Effector memory CD8-positive, alpha-beta T cell (primary cell): ENCODE measurements around the gene NT5C3A.
A peak's percentile ranks its signal among the peaks of the same experiment; 100 is the strongest.

Experiments used
- ATAC-seq: fragments of 150-1000 bp; cut with Tn5 transposase; replicated peaks from 2 replicates; pipeline ENCODE4 v1.10.0; 2021; ENCODE audit warnings: mild to moderate bottlenecking, moderate library complexity
- DNase-seq, 3 experiments: peaks; one replicate each; pipeline ENCODE4 v3.0.0; 2021
- H3K27ac Mint-ChIP-seq, 2 donors: one replicate each; pipeline ENCODE4 v1.8.0; 2022; ENCODE audit warnings: mild to moderate bottlenecking in 2 of 2, mixed read lengths in 2 of 2, moderate library complexity in 2 of 2
- H3K27me3 Mint-ChIP-seq, 2 donors: one replicate each; pipeline ENCODE4 v1.8.0; 2022; ENCODE audit warnings: mixed read lengths in 2 of 2
- H3K36me3 Mint-ChIP-seq: one replicate; pipeline ENCODE4 v1.8.0; 2022; ENCODE audit warnings: mild to moderate bottlenecking, moderate library complexity, mixed read lengths; ENCODE audit not compliant: insufficient read depth
- H3K4me1 Mint-ChIP-seq, 2 donors: one replicate each; pipeline ENCODE4 v1.8.0; 2022; ENCODE audit warnings: low read depth in 2 of 2, mixed read lengths in 2 of 2
- H3K4me3 Mint-ChIP-seq, 2 donors: one replicate each; pipeline ENCODE4 v1.8.0; 2022; ENCODE audit warnings: mild to moderate bottlenecking in 2 of 2, mixed read lengths in 2 of 2, moderate library complexity in 2 of 2
- H3K9me3 Mint-ChIP-seq, 2 donors: one replicate each; pipeline ENCODE4 v1.8.0; 2022; ENCODE audit warnings: mixed read lengths in 2 of 2

Gene NT5C3A

GRCh38 chr7:33067921-33068320, 5.3 kb upstream of the NT5C3A start:
- H3K27ac Mint-ChIP-seq: no peak overlapping the region
- no peak for ATAC-seq

GRCh38 chr7:33066771-33067170, 4.2 kb upstream of the NT5C3A start:
- peaks cover 9% of the 10 kb centered on the region for H3K36me3 Mint-ChIP-seq
- H3K4me3 Mint-ChIP-seq: no peak overlapping the region
- DNase-seq (no peak), ATAC-seq (no peak)
- no peak overlapping the region for H3K27ac Mint-ChIP-seq
- peaks cover 10 to 24% of the 10 kb centered on the region in 2 donors for H3K27me3 Mint-ChIP-seq
- peaks cover 6% of the 10 kb centered on the region in 2 donors for H3K9me3 Mint-ChIP-seq
- peaks cover 5 to 8% of the 10 kb centered on the region in 2 donors for H3K4me1 Mint-ChIP-seq

More at GRCh38 chr7:33067921-33068320, 5.3 kb upstream of the NT5C3A start:
- Mint-ChIP-seq H3K4me3 (no peak overlapping the region), H3K9me3 (peaks cover 6% of the 10 kb centered on the region in 2 donors), H3K36me3 (peaks cover 5% of the 10 kb centered on the region), H3K27me3 (peaks cover 19 to 36% of the 10 kb centered on the region in 2 donors), H3K4me1 (peaks cover 5% of the 10 kb centered on the region in 2 donors)
- DNase-seq: no peak

- Mint-ChIP-seq H3K36me3 (peaks cover 11% of the 10 kb centered on the region), H3K27me3 (peaks cover 10 to 16% of the 10 kb centered on the region in 2 donors), H3K4me1 (peaks cover 5 to 13% of the 10 kb centered on the region in 2 donors), H3K27ac (peak overlapping the region in 1 of 2 donors; percentile 55), H3K9me3 (peaks cover 6% of the 10 kb centered on the region in 2 donors), H3K4me3 (no peak overlapping the region)
- DNase-seq (no peak), ATAC-seq (no peak)
Measured at GRCh38 chr7:33065981-33066380, 3.4 kb upstream of the NT5C3A start.

GRCh38 chr7:33062782-33063443, 337 bp upstream of the NT5C3A start:
- Mint-ChIP-seq H3K4me1 (peaks cover 20 to 35% of the 10 kb centered on the region in 2 donors), H3K27me3 (peaks cover 0 to 10% of the 10 kb centered on the region in 2 donors), H3K9me3 (peaks cover 4 to 6% of the 10 kb centered on the region in 2 donors), H3K36me3 (peaks cover 11% of the 10 kb centered on the region), H3K4me3 (peak overlapping the region; percentile 96 to 97), H3K27ac (peak overlapping the region; percentile 93)
- ATAC-seq (peak; percentile 86), DNase-seq (peak; percentile 85 to 90 (median 88))

GRCh38 chr7:33061282-33061937, 1.2 kb downstream of the NT5C3A start:
- no peak for ATAC-seq
- Mint-ChIP-seq H3K27ac (peak overlapping the region; percentile 93), H3K4me3 (peak overlapping the region; percentile 96 to 97), H3K36me3 (peaks cover 15% of the 10 kb centered on the region), H3K9me3 (peaks cover 3 to 6% of the 10 kb centered on the region in 2 donors), H3K27me3 (peaks cover 0 to 4% of the 10 kb centered on the region in 2 donors), H3K4me1 (peaks cover 20 to 45% of the 10 kb centered on the region in 2 donors)
- no peak for DNase-seq

GRCh38 chr7:33059635-33060034, 2.9 kb downstream of the NT5C3A start:
- Mint-ChIP-seq H3K9me3 (no peaks in the 10 kb centered on the region), H3K27ac (peak overlapping the region in 1 of 2 donors; percentile 65), H3K36me3 (peaks cover 15% of the 10 kb centered on the region), H3K4me1 (peaks cover 23 to 61% of the 10 kb centered on the region in 2 donors), H3K27me3 (no peaks in the 10 kb centered on the region), H3K4me3 (peak overlapping the region in 1 of 2 donors; percentile 41)
- no peak for DNase-seq
- no peak for ATAC-seq

- Mint-ChIP-seq H3K9me3 (no peaks in the 10 kb centered on the region), H3K27me3 (no peaks in the 10 kb centered on the region), H3K4me3 (peak overlapping the region in 1 of 2 donors; percentile 35), H3K27ac (peak overlapping the region; percentile 86 to 91), H3K36me3 (peaks cover 10% of the 10 kb centered on the region), H3K4me1 (peaks cover 28 to 64% of the 10 kb centered on the region in 2 donors)
- ATAC-seq (no peak), DNase-seq (no peak)
Measured at GRCh38 chr7:33055158-33055557, 7.4 kb downstream of the NT5C3A start.

- peaks cover 10% of the 10 kb centered on the region for H3K36me3 Mint-ChIP-seq
- DNase-seq (no peak), ATAC-seq (peak; percentile 88)
- H3K4me3 Mint-ChIP-seq: peak overlapping the region; percentile 23 to 35
- peaks cover 24 to 57% of the 10 kb centered on the region in 2 donors for H3K4me1 Mint-ChIP-seq
- H3K27ac Mint-ChIP-seq: peak overlapping the region; percentile 86 to 91
- no peaks in the 10 kb centered on the region for H3K27me3 Mint-ChIP-seq
- H3K9me3 Mint-ChIP-seq: no peaks in the 10 kb centered on the region
Measured at GRCh38 chr7:33054261-33054964, 8.2 kb downstream of the NT5C3A start.

GRCh38 chr7:33053721-33054120, 8.9 kb downstream of the NT5C3A start:
- no peak for DNase-seq
- no peak for ATAC-seq
- peak overlapping the region; percentile 86 to 91 for H3K27ac Mint-ChIP-seq
- H3K4me3 Mint-ChIP-seq: peak overlapping the region in 1 of 2 donors; percentile 23
- H3K9me3 Mint-ChIP-seq: no peaks in the 10 kb centered on the region
- H3K27me3 Mint-ChIP-seq: no peaks in the 10 kb centered on the region
- H3K4me1 Mint-ChIP-seq: peaks cover 19 to 53% of the 10 kb centered on the region in 2 donors
- peaks cover 10% of the 10 kb centered on the region for H3K36me3 Mint-ChIP-seq

- Mint-ChIP-seq H3K9me3 (no peaks in the 10 kb centered on the region), H3K27ac (peak overlapping the region in 1 of 2 donors; percentile 49), H3K4me1 (peaks cover 17 to 42% of the 10 kb centered on the region in 2 donors), H3K27me3 (no peaks in the 10 kb centered on the region), H3K4me3 (peak overlapping the region in 1 of 2 donors; percentile 14), H3K36me3 (peaks cover 6% of the 10 kb centered on the region)
- DNase-seq (peak; percentile 28 to 39 (median 38)), ATAC-seq (peak; percentile 61)
Measured at GRCh38 chr7:33050535-33051318, 11.8 kb downstream of the NT5C3A start.

- Mint-ChIP-seq H3K27ac (no peak overlapping the region), H3K36me3 (peaks cover 6% of the 10 kb centered on the region), H3K4me3 (no peak overlapping the region), H3K4me1 (peaks cover 17 to 30% of the 10 kb centered on the region in 2 donors), H3K9me3 (no peaks in the 10 kb centered on the region), H3K27me3 (no peaks in the 10 kb centered on the region)
- no peak for ATAC-seq
- no peak for DNase-seq
Measured at GRCh38 chr7:33048704-33049103, 13.9 kb downstream of the NT5C3A start.

GRCh38 chr7:33048257-33048656, 14.3 kb downstream of the NT5C3A start:
- H3K4me1 Mint-ChIP-seq: peaks cover 20 to 35% of the 10 kb centered on the region in 2 donors
- DNase-seq (no peak), ATAC-seq (no peak)
- H3K4me3 Mint-ChIP-seq: no peak overlapping the region
- no peak overlapping the region for H3K27ac Mint-ChIP-seq
- no peaks in the 10 kb centered on the region for H3K9me3 Mint-ChIP-seq
- no peaks in the 10 kb centered on the region for H3K27me3 Mint-ChIP-seq
- peaks cover 3% of the 10 kb centered on the region for H3K36me3 Mint-ChIP-seq

- H3K4me1 Mint-ChIP-seq: peaks cover 12 to 32% of the 10 kb centered on the region in 2 donors
- H3K27me3 Mint-ChIP-seq: no peaks in the 10 kb centered on the region
- no peak overlapping the region for H3K4me3 Mint-ChIP-seq
- no peak for DNase-seq
- no peak overlapping the region for H3K27ac Mint-ChIP-seq
- peaks cover 6% of the 10 kb centered on the region for H3K36me3 Mint-ChIP-seq
- no peaks in the 10 kb centered on the region for H3K9me3 Mint-ChIP-seq
- ATAC-seq: no peak
Measured at GRCh38 chr7:33044986-33045385, 17.6 kb downstream of the NT5C3A start.
